HEK293 (cell line): ENCODE data around the gene MIS12.

ENCODE experiments used
- KLF8 ChIP-seq: fragments of 450-650 bp; formaldehyde crosslinking; IDR thresholded peaks from 2 replicates; pipeline ENCODE4 v1.5.1; 2016; ENCODE audit warnings: missing biosample characterization, missing genetic modification characterization
- ZNF530 ChIP-seq: fragments of 450-650 bp; formaldehyde crosslinking; IDR thresholded peaks from 2 replicates; pipeline ENCODE4 v1.5.1; 2016; ENCODE audit warnings: low read depth, missing biosample characterization, missing genetic modification characterization
- TF ChIP-seq, protein P1 (sequence below): fragments of 450-650 bp; formaldehyde crosslinking; IDR thresholded peaks from 2 replicates; pipeline ENCODE4 v1.5.1; 2016; ENCODE audit warnings: missing biosample characterization, missing genetic modification characterization
- TF ChIP-seq, protein P2 (sequence below): fragments of 450-650 bp; formaldehyde crosslinking; IDR thresholded peaks from 2 replicates; pipeline ENCODE4 v1.5.1; 2016; ENCODE audit warnings: missing biosample characterization, missing genetic modification characterization
- TF ChIP-seq, protein P3 (sequence below): fragments of 450-650 bp; formaldehyde crosslinking; conservative IDR thresholded peaks from 2 replicates; pipeline ENCODE4 v1.5.1; 2016; ENCODE audit warnings: low read depth, missing biosample characterization, missing genetic modification characterization

DNA sequence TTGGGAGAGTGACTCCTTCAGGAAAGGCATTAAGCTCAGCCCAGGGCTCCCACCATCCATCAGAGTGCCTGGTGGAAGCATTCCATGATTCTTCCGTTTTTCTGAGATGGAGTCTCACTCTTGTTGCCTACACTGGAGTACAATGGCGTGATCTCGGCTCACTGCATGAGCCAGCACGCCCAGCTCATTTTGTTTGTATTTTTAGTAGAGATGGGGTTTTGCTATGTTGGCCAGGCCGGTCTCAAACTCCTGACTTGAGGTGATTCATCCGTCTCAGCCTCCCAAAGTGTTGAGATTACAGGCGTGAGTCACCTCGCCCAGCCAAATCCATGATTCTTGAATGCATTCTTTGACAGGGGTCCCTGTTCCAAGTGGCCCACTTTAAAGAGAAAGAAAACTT is 23.1 kb downstream of the MIS12 start:
- TF ChIP-seq ZNF530 (no peak), KLF8 (no peak)
- TF ChIP-seq, protein P1, sequence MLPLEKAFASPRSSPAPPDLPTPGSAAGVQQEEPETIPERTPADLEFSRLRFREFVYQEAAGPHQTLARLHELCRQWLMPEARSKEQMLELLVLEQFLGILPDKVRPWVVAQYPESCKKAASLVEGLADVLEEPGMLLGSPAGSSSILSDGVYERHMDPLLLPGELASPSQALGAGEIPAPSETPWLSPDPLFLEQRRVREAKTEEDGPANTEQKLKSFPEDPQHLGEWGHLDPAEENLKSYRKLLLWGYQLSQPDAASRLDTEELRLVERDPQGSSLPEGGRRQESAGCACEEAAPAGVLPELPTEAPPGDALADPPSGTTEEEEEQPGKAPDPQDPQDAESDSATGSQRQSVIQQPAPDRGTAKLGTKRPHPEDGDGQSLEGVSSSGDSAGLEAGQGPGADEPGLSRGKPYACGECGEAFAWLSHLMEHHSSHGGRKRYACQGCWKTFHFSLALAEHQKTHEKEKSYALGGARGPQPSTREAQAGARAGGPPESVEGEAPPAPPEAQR (tag by site-specific recombination), result no peak
- TF ChIP-seq, protein P2, sequence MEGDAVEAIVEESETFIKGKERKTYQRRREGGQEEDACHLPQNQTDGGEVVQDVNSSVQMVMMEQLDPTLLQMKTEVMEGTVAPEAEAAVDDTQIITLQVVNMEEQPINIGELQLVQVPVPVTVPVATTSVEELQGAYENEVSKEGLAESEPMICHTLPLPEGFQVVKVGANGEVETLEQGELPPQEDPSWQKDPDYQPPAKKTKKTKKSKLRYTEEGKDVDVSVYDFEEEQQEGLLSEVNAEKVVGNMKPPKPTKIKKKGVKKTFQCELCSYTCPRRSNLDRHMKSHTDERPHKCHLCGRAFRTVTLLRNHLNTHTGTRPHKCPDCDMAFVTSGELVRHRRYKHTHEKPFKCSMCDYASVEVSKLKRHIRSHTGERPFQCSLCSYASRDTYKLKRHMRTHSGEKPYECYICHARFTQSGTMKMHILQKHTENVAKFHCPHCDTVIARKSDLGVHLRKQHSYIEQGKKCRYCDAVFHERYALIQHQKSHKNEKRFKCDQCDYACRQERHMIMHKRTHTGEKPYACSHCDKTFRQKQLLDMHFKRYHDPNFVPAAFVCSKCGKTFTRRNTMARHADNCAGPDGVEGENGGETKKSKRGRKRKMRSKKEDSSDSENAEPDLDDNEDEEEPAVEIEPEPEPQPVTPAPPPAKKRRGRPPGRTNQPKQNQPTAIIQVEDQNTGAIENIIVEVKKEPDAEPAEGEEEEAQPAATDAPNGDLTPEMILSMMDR (tag by site-specific recombination), result no peak
- TF ChIP-seq, protein P3, sequence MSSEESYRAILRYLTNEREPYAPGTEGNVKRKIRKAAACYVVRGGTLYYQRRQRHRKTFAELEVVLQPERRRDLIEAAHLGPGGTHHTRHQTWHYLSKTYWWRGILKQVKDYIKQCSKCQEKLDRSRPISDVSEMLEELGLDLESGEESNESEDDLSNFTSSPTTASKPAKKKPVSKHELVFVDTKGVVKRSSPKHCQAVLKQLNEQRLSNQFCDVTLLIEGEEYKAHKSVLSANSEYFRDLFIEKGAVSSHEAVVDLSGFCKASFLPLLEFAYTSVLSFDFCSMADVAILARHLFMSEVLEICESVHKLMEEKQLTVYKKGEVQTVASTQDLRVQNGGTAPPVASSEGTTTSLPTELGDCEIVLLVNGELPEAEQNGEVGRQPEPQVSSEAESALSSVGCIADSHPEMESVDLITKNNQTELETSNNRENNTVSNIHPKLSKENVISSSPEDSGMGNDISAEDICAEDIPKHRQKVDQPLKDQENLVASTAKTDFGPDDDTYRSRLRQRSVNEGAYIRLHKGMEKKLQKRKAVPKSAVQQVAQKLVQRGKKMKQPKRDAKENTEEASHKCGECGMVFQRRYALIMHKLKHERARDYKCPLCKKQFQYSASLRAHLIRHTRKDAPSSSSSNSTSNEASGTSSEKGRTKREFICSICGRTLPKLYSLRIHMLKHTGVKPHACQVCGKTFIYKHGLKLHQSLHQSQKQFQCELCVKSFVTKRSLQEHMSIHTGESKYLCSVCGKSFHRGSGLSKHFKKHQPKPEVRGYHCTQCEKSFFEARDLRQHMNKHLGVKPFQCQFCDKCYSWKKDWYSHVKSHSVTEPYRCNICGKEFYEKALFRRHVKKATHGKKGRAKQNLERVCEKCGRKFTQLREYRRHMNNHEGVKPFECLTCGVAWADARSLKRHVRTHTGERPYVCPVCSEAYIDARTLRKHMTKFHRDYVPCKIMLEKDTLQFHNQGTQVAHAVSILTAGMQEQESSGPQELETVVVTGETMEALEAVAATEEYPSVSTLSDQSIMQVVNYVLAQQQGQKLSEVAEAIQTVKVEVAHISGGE, result no peak
